ENCODE measurements around the gene DNMT3L.

Gene DNMT3L

DNA sequence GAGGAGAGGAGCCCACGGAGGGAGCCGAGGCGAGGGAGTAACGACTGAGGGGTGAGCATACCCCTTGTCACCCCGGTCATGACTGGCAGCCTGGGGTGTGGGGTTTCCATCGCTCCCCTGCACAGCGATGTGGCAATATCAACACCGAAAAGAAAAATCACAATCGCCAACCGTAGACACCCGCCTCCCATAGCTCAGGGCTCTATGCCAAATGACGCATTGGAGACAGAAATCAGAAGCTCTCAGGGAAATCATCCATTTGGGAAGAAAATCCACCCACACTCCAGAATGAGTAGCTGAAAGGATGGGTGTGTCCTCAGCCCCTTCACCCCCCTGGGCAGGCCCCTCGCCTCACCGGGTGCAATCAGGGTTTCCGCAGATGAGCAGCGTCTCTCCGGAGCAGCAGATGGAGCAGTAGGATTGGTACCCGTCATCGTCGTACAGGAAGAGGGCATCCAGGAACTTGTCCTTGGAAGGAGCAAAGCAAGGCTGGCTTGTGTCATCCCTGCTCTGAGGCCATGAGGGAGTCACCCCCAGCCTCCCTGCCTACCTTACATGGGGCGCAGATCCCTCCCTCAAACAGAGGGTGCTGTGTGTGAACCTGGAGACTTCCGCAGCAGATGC lies 2.5 kb downstream of the DNMT3L start:
- H4K20me1 ChIP-seq (ENCODE audit: control insufficient read depth, insufficient read depth, low read depth, low read length) = no peaks in the 10 kb centered on the region
- no peaks in the 10 kb centered on the region for H3K9me2 ChIP-seq (replicated peaks; ENCODE audit: control insufficient read depth, low read length)
- no peak overlapping the region for H3K4me2 ChIP-seq (ENCODE audit: low read length)
- no peaks in the 10 kb centered on the region for H3K36me3 ChIP-seq (ENCODE audit: control insufficient read depth, low read length)
- no peak overlapping the region for H3K4me3 ChIP-seq (ENCODE audit: low read length)
- H3K27me3 ChIP-seq (ENCODE audit: control insufficient read depth, low read length) = peaks cover 12% of the 10 kb centered on the region
- no peaks in the 10 kb centered on the region for H3K79me2 ChIP-seq (ENCODE audit: control insufficient read depth, low read length)
- no peaks in the 10 kb centered on the region for H3K4me1 ChIP-seq (ENCODE audit: control insufficient read depth, low read length)
- no peak overlapping the region for H3K27ac ChIP-seq (ENCODE audit: low read depth, low read length)
- no peaks in the 10 kb centered on the region for H3F3A ChIP-seq (ENCODE audit: control insufficient read depth, insufficient read depth)
- no peaks in the 10 kb centered on the region for H3K9me3 ChIP-seq (ENCODE audit: control insufficient read depth, insufficient read depth, low read length)
- TF ChIP-seq CTCF (IDR thresholded peaks at IDR 0.05; ENCODE audit: low read depth, low read length, poor library complexity, severe bottlenecking) (no peak), EZH2phosphoT487 (IDR thresholded peaks at IDR 0.05; ENCODE audit: borderline replicate concordance, low read length) (no peak)

DNA sequence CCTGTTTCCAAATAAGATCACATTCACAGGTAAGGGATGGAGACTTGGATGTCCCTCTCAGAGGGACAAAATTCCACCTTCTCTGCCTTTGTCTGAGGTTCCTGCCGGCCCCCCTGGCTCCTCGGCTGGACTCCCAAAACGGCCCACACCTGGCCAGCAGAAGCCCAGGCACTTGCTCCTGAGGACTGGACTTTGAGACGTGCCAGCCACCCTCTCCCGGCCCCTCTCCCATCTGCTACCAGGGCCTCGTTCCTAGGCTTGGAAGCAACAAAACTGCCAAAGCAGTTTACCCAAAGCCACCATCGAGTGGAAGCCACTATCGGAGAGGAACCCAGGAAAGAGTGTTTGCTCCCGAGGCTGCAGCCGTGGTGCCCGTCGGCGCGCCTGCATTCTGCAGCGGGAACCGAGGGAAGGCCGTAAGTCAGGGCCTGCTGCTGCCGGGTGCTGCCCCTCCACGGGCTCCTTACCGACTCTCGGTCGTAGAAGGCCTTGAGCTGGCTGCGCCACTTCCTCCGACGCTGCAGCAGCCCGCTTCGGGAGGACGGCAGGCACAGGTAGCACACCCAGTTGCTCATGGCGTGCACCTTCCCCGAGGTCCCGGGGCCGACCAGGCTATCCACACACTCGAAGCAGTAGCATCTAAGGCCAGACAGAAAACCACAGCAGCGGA lies 3.5 kb downstream of the DNMT3L start:
- Histone ChIP-seq H3K4me1 (ENCODE audit: control insufficient read depth, low read length) (no peaks in the 10 kb centered on the region), H3F3A (ENCODE audit: control insufficient read depth, insufficient read depth) (no peaks in the 10 kb centered on the region), H3K79me2 (ENCODE audit: control insufficient read depth, low read length) (no peaks in the 10 kb centered on the region), H3K27ac (ENCODE audit: low read depth, low read length) (no peak overlapping the region), H3K27me3 (ENCODE audit: control insufficient read depth, low read length) (peaks cover 19% of the 10 kb centered on the region), H4K20me1 (ENCODE audit: control insufficient read depth, insufficient read depth, low read depth, low read length) (no peaks in the 10 kb centered on the region), H3K4me3 (ENCODE audit: low read length) (no peak overlapping the region), H3K4me2 (ENCODE audit: low read length) (no peak overlapping the region), H3K9me2 (replicated peaks; ENCODE audit: control insufficient read depth, low read length) (no peaks in the 10 kb centered on the region), H3K36me3 (ENCODE audit: control insufficient read depth, low read length) (no peaks in the 10 kb centered on the region), H3K9me3 (ENCODE audit: control insufficient read depth, insufficient read depth, low read length) (no peaks in the 10 kb centered on the region)
- TF ChIP-seq CTCF (IDR thresholded peaks at IDR 0.05; ENCODE audit: low read depth, low read length, poor library complexity, severe bottlenecking) (no peak), EZH2phosphoT487 (IDR thresholded peaks at IDR 0.05; ENCODE audit: borderline replicate concordance, low read length) (no peak)

- TF ChIP-seq CTCF (IDR thresholded peaks at IDR 0.05; ENCODE audit: low read depth, low read length, poor library complexity, severe bottlenecking) (no peak), EZH2phosphoT487 (IDR thresholded peaks at IDR 0.05; ENCODE audit: borderline replicate concordance, low read length) (no peak)
- H3K27me3 ChIP-seq (ENCODE audit: control insufficient read depth, low read length) = peaks cover 15% of the 10 kb centered on the region
Measured at GRCh38 chr21:44255511-44255981, 6.2 kb downstream of the DNMT3L start.

More at GRCh38 chr21:44255511-44255981, 6.2 kb downstream of the DNMT3L start:
- Histone ChIP-seq H3K4me1 (ENCODE audit: control insufficient read depth, low read length) (no peaks in the 10 kb centered on the region), H4K20me1 (ENCODE audit: control insufficient read depth, insufficient read depth, low read depth, low read length) (no peaks in the 10 kb centered on the region), H3K9me2 (replicated peaks; ENCODE audit: control insufficient read depth, low read length) (no peaks in the 10 kb centered on the region), H3K4me3 (ENCODE audit: low read length) (no peak overlapping the region), H3K79me2 (ENCODE audit: control insufficient read depth, low read length) (no peaks in the 10 kb centered on the region), H3K4me2 (ENCODE audit: low read length) (no peak overlapping the region), H3K36me3 (ENCODE audit: control insufficient read depth, low read length) (no peaks in the 10 kb centered on the region), H3F3A (ENCODE audit: control insufficient read depth, insufficient read depth) (no peaks in the 10 kb centered on the region), H3K9me3 (ENCODE audit: control insufficient read depth, insufficient read depth, low read length) (no peaks in the 10 kb centered on the region), H3K27ac (ENCODE audit: low read depth, low read length) (no peak overlapping the region)
